Activated CD4-positive, CD25-positive, alpha-beta regulatory T cell treated with anti-CD3 and anti-CD28 coated beads, Interleukin-2, amount 50 U/mL, for 72 hours (primary cell): ENCODE measurements around the gene CYP2A6.
"Not testable (repeated sequence)": the region's sequence is repeated elsewhere in the genome, so short reads cannot be mapped to it uniquely, and the experiment has no call there.

Experiments
- DNase-seq: peaks from one replicate; pipeline ENCODE4 v3.0.0; 2021

The CYP2A6 gene

DNA sequence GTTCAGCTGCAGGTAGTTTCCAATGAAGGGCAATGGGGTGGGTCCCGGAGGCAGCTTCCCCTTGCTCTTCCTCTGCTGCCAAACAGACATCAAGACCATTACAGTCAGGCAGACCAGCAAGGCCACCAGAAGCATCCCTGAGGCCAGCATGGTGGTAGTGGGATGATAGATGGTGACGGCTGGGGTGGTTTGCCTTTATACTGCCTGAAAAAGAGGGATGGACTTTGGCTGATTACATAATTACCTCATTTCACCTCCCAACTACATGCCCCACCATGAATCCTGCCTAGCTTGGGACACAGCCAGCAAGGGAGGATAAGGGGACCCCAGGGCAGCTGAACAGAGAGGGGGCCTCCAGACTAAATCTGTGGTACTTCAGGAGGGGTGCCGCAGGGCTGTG is at the start of gene CYP2A6:
CYP2A6 (minus strand) TSS at position 171 of the 400 bp plus-strand sequence; CDS start at position 150, 21 bp downstream.
- not testable (repeated sequence) for DNase-seq

GRCh38 chr19:40899964-40900363 is 49.7 kb upstream of the CYP2A6 start:
- not testable (repeated sequence) for DNase-seq

DNA sequence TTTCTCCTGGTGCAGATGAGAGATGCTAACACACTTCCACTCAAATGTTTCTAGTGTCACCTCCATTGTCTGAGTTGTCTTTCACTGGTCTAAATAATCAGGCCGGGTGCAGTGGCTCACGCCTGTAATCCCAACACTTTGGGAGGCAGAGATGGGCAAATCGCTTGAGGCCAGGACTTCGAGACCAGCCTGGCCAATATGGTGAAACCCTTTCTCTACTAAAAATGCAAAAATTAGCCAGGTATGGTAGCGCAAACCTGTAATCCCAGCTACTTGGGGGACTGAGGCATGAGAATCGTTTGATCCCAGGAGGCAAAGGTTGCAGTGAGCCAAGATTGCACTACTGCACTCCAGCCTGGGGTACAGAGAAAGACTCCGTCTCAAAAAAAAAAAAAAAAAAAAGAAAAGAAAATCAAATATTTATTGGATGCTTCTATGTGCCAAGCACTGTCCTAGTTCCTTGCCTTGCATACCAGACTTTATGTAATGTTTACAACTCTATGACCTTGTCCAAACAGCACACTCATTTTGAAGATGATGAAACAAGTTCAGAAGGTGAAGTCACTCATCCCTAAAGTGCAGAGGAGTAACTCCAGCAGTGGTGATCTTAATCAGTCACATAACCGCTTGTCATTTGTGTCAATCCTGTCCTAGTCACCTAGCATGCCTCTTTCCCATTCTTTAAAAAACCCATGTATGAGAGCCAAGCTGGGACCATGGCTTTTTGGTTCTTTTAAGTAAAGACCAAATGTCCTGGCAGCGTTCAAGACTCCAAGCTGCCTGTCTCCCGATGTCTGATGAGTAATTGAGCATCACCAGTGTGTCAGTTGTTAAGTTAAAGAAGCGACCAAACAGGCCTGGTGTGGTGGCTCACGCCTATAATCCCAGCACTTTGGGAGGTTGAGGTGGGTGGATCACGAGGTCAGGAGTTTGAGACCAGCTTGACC is 46.9 kb upstream of the CYP2A6 start:
- not testable (repeated sequence) for DNase-seq

- DNase-seq = no peak
Measured at GRCh38 chr19:40896418-40896796, 46.2 kb upstream of the CYP2A6 start.

GRCh38 chr19:40893112-40893511 is 42.9 kb upstream of the CYP2A6 start:
- DNase-seq = no peak

DNA sequence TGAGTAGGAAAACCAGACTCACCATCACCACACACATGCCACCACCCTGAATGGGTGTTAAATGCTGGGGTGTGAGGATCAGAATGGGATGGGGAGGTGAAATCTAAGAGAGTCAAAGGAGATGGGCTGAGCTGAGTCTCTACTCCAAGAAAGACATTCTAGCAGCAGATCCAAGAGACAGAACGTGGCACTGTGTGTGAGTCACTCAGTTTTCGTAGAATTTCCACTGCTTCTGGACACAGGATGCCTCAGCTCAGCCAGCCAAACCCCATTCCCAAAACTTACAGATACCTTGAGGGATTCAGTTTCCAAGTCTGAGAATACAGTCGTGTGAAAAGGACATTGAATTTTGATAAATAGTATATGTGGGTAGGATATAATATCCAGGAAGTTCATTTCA is 39.1 kb upstream of the CYP2A6 start:
- no peak for DNase-seq

DNA sequence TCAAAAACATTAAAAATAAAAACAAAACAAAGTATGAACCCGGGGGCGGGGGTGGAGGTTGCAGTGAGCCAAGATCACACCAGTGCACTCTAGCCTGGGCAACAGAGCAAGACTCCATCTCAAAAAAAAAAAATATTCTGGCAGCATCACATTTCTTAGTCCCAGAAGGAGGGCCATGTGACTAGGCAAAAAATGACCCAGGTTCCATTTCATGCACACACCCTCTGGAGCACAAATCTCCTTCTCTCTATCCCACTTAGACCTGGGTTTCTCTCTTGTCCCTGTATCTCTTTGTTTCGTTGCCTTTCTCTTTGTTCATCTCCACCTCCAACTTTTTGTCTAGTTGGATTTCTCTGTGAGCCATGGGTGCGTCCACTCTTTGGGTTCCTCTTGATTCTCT is 37.9 kb upstream of the CYP2A6 start:
- no peak for DNase-seq

- DNase-seq = not testable (repeated sequence)
Measured at GRCh38 chr19:40884187-40884931, 34.1 kb upstream of the CYP2A6 start.

DNA sequence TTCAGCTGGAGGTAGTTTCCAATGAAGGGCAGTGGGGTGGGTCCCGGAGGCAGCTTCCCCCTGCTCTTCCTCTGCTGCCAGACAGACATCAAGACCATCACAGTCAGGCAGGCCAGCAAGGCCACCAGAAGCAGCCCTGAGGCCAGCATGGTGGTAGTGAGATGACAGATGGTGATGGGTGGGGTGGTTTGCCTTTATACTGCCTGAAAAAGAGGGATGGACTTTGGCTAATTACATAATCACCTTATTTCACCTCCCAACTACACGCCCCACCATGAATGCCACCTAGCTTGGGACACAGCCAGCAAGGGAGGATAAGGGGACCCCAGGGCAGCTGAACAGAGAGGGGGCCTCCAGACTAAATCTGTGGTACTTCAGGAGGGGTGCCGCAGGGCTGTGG is 31.8 kb upstream of the CYP2A6 start, which contains the start of gene CYP2A7:
CYP2A7 (minus strand) TSS at position 170 of the 400 bp plus-strand sequence; CDS start at position 149, 21 bp downstream.
- not testable (repeated sequence) for DNase-seq

GRCh38 chr19:40879349-40879748 is 29.1 kb upstream of the CYP2A6 start:
- DNase-seq = not testable (repeated sequence)

DNA sequence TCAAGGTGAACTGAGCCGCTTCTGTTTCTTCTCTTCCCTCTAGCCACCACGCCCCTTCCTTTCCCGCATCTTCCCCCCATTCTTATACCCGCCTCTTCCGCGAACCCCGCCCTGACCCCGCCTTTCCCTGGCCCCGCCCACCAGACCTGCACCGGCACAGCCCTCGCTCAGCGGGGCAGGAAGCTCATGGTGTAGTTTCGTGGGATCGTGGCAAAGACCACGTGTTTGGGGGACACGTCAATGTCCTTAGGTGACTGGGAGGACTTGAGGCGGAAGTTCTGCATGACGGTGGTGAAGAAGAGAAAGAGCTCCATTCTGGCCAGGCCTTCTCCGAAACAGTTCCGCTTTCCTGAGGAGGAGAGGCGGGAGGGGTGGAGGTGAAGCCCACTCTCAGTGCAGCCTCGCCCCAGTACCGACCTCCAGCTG is 25.3 kb upstream of the CYP2A6 start:
- DNase-seq = peak; percentile 91

- not testable (repeated sequence) for DNase-seq
Measured at GRCh38 chr19:40874874-40875273, 24.6 kb upstream of the CYP2A6 start.

DNA sequence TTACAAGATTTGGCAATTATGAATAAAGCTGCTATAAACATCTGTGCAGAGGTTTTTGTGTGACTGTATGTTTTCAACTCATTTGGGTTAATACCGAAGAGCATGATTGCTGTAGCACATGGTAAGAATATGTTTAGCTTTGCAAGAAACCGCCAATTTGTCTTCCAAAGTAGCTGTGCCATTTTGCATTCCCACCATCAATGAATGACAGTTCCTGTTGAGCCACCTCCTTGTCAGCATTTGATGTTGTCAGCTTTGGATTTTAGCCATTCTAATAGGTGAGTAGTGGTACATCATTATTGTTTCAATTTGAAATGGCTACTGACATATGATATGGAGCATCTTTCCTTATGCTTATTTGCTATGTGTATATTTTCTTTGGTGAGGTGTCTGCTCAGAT is 23.6 kb upstream of the CYP2A6 start:
- not testable (repeated sequence) for DNase-seq

GRCh38 chr19:40872209-40872608 is 22.0 kb upstream of the CYP2A6 start:
- DNase-seq = no peak

DNA sequence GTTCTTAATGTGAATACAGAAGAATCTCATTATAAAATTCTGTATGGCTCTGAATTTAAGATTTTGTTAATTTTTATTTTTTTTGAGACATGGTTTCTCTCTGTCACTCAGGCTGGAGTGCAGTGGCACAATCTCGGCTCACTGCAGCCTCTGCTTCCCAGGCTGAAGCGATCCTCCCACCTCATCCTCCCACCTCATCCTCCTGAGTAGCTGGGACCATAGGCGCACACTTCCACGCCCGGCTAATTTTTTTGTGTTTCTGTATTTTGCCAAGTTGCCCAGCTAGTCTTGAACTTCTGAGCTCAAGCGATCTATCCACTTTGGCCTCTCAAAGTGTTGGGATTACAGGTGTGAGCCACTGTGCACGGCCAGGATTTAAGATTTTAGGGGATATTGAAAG is 17.5 kb upstream of the CYP2A6 start:
- DNase-seq = no peak

DNA sequence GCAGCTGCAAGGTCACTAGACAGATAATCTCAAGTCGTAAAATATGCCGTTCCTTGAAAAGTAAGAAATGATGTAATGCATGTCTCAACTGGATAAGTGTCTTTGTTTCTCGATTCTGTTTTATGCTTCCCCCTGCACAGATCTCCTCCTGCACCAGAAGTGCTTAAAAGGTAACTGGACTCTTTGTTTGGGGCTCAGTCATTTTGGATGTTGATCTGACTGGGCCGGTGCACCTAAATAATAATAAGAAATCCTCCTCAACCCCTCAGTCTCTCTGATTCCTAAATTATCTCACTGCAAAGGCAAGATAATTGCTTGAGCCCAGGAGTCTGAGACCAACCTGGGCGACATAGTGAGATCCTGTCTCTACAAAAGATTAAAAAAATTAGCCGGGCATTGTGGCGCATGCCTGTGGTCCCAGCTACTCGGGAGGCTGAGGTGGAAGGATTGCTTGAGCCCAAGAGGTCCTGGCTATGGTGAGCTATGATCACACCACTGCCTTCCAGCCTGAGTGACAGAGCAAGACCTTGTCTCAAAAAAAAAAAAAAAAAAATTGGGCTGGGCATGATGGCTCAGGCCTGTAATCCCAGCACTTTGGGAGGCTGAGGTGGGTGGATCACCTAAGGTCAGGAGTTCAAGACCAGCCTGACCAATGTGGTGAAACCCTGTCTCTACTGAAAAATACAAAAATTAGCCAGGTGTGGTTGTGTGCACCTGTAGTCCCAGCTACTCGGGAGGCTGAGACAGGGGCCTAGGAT is 14.7 kb upstream of the CYP2A6 start:
- not testable (repeated sequence) for DNase-seq

DNA sequence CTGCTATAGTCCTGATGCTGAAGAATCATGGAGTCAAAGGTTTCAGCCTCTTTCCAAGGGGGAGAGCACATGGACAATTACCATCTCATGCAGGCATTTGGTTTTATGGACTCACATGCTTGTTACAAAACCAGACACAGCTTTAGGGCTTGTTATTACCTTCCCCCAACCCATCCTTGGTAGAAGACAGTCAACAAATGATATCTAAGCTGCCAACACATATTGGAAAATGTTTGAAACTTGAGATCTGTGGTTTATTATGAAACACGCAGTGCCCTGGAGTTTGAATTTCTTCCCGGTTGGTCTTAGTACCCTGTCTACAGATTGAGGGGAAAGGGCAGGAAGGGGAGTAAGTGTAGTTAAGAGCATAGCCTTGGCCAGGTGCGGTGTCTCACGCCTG is 12.5 kb upstream of the CYP2A6 start:
- DNase-seq = no peak

DNA sequence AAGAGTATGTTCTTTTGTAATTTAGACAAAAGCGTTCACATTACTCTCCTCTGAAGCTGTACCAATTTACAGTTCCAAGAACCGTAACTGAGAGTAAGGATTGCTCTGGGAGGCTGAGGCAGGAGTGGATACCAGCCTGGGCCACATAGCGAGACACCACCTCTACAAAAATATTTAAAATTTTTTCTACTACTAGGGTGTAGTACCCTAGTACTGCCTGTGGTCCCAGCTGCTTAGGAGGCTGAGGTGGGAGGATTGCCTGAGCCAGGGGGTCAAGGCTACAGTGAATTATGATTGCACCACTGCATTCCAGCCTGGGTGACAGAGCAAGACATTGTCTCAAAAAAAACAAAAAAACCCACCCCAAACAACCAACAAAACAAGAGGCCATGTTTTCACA is 12.1 kb upstream of the CYP2A6 start:
- no peak for DNase-seq

- DNase-seq = no peak
Measured at GRCh38 chr19:40858109-40858508, 7.9 kb upstream of the CYP2A6 start.

DNA sequence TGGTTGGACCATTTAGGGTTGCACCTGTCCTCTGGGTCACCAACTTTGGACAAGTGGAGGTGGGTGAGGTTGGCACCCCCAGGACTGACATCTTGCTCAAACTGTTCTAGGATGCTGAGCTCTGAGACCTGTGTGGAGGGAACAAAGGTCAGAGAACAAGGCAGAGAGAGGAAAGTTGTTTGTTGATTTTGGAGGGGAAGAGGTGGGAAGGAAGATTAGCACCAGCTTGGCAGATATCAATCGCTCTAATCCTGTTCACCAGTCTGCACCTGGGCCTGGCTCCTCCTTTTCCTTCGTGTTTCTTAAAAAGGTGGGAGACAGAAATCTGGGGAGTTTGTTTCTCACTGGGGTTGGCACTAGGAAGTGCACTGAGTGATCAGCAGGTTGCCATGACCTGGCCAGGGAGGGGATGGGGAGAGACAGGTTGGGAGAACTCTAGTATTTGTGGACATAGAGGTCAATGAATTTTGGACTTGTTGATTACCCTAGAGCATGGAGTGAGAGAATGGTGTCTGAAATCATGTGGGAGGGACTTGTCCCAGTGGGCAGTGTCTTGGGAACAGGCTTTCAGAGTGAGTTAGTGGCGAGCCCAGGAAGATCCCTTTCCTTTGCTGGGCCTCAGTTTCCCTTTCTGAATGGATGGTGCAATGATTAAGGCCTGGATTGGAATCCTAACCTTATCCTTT is 2.4 kb upstream of the CYP2A6 start:
- DNase-seq = not testable (repeated sequence)

- not testable (repeated sequence) for DNase-seq
Measured at GRCh38 chr19:40846722-40847121, 3.5 kb downstream of the CYP2A6 start.

DNA sequence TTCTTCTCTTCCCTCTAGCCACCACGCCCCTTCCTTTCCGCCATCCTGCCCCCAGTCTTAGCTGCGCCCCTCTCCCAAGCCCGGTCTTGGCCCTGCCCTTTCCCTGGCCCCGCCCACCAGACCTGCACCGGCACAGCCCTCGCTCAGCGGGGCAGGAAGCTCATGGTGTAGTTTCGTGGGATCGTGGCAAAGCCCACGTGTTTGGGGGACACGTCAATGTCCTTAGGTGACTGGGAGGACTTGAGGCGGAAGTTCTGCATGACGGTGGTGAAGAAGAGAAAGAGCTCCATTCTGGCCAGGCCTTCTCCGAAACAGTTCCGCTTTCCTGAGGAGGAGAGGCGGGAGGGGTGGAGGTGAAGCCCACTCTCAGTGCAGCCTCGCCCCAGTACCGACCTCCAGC is 6.6 kb downstream of the CYP2A6 start:
- DNase-seq = peak; percentile 68
